HepG2 (cell line): ENCODE data around the gene DLG1. TPM values are rescaled to one million over a fixed set of nuclear protein-coding genes. Genes with fewer than 3 reads are reported as not detected.

Experiments used
- ATAC-seq: fragments of 200-7000 bp; cut with Tn5 transposase; 3 replicates; pipeline ENCODE4 v1.9.1; 2020; ENCODE audit warnings: mild to moderate bottlenecking, moderate library complexity
- BruUV-seq: library from RNA; stranded (reverse); fragments of 400-500 nt; replicated peaks from 2 replicates; lab custom pipeline; 2021; lab: Mats Ljungman, UMichigan
- CTCF ChIA-PET: fragments of 300-600 bp; formaldehyde crosslinking; extraction: SDS; loops from one replicate; lab custom pipeline; 2021; ENCODE audit warnings: low total read pairs, inconsistent platforms, low intra/inter-chr PET ratio; lab: Yijun Ruan, JAX
- POLR2A ChIA-PET: fragments of 350-600 bp; sonication (Branson Sonifier 250); formaldehyde crosslinking; loops from one replicate; lab custom pipeline; 2020; ENCODE audit warnings: antibody characterized with exemption, inconsistent platforms; lab: Yijun Ruan, JAX
- DNase-seq: peaks from one replicate; pipeline ENCODE4 v3.0.0-alpha.2; 2015; ENCODE audit warnings: low spot score
- FAIRE-seq: peaks from 3 replicates; lab custom pipeline; 2011; peaks lifted over from hg19 to GRCh38; lab: Jason Lieb, UNC
- H2AFZ ChIP-seq: one replicate; pipeline ENCODE4 v1.6.1; 2011; ENCODE audit warnings: low read length, inconsistent platforms
- H3K27ac ChIP-seq: fragments of 300-600 bp; 3 replicates; pipeline ENCODE4 v1.8.0; 2011; ENCODE audit warnings: mixed run types, mild to moderate bottlenecking, mixed read lengths, low read length, inconsistent platforms; ENCODE audit not compliant: insufficient read depth; ENCODE audit errors: extremely low read length
- H3K27me3 ChIP-seq, 2 experiments: fragments of 200-600 bp in 1 of 2; 2 replicates in 1 of 2; 3 replicates in 1 of 2; pipeline versions ENCODE4 v1.6.0 to v1.8.0; 2011; ENCODE audit warnings: low read length in 2 of 2, mild to moderate bottlenecking in 2 of 2, moderate library complexity in 2 of 2, inconsistent platforms in 1 of 2; ENCODE audit not compliant: insufficient read depth in 2 of 2, control insufficient read depth in 1 of 2
- H3K36me3 ChIP-seq, 2 experiments: fragments of 200-600 bp in 1 of 2; replicated peaks in 1 of 2; 2 replicates in 1 of 2; 3 replicates in 1 of 2; pipeline versions ENCODE4 v1.5.1 to v1.8.0; 2011; ENCODE audit warnings: low read length in 2 of 2, inconsistent platforms in 1 of 2; ENCODE audit not compliant: insufficient read depth in 2 of 2, control insufficient read depth in 1 of 2
- H3K4me1 ChIP-seq: 2 replicates; pipeline ENCODE4 v1.5.1; 2012; ENCODE audit warnings: low read length, inconsistent platforms; ENCODE audit not compliant: insufficient read depth
- H3K4me2 ChIP-seq: 2 replicates; pipeline ENCODE4 v1.6.0; 2011; ENCODE audit warnings: low read depth, low read length, inconsistent platforms
- H3K4me3 ChIP-seq, 3 experiments: fragments of 200-600 bp in 1 of 3; sonication (generic), shearing (Covaris generic) in 1 of 3; replicated peaks in 1 of 3; 2 replicates each; pipeline ENCODE4 v1.5.1; 2011 to 2016; ENCODE audit warnings: low read length in 3 of 3, inconsistent platforms in 2 of 3, low read depth in 2 of 3, mild to moderate bottlenecking in 2 of 3, control low read depth in 1 of 3, mixed read lengths in 1 of 3; ENCODE audit not compliant: insufficient read depth in 1 of 3
- H3K79me2 ChIP-seq: one replicate; pipeline ENCODE4 v1.6.1; 2011; ENCODE audit warnings: low read length, inconsistent platforms; ENCODE audit not compliant: insufficient read depth
- H3K9ac ChIP-seq: 2 replicates; pipeline ENCODE4 v1.6.0; 2011; ENCODE audit warnings: mild to moderate bottlenecking, low read depth, low read length, inconsistent platforms; ENCODE audit not compliant: insufficient read depth
- H3K9me3 ChIP-seq: 2 replicates; pipeline ENCODE4 v1.5.1; 2012; ENCODE audit warnings: mild to moderate bottlenecking, low read length
- H4K20me1 ChIP-seq: 2 replicates; pipeline ENCODE4 v1.6.0; 2011; ENCODE audit warnings: inconsistent platforms, mild to moderate bottlenecking, low read length, moderate library complexity; ENCODE audit not compliant: insufficient read depth
- DMAP1 ChIP-seq: IDR thresholded peaks from 2 replicates; pipeline ENCODE4 v1.6.1; 2016
- NFAT5 ChIP-seq: sonication (generic); formaldehyde crosslinking; IDR thresholded peaks from 2 replicates; pipeline ENCODE4 v1.4.0; 2020; ENCODE audit warnings: missing genetic modification reagents
- NR3C1 ChIP-seq: sonication (generic); formaldehyde crosslinking; IDR thresholded peaks from 2 replicates; pipeline ENCODE4 v1.4.0; 2020; ENCODE audit warnings: missing genetic modification reagents
- POLR2AphosphoS2 ChIP-seq: IDR thresholded peaks from 2 replicates; pipeline ENCODE4 v1.6.1; 2011; ENCODE audit warnings: low read depth, low read length, improper control_type of control experiment
- PREB ChIP-seq: sonication (generic); formaldehyde crosslinking; IDR thresholded peaks from 2 replicates; pipeline ENCODE4 v1.4.0; 2020; ENCODE audit warnings: missing genetic modification reagents
- RERE ChIP-seq: IDR thresholded peaks from 2 replicates; pipeline ENCODE4 v1.6.1; 2016; ENCODE audit warnings: low read depth, missing genetic modification reagents, missing compliant biosample characterization
- SP4 ChIP-seq: sonication (generic); formaldehyde crosslinking; IDR thresholded peaks from 2 replicates; pipeline ENCODE4 v1.8.1; 2023; ENCODE audit warnings: mild to moderate bottlenecking, missing genetic modification reagents
- ZIK1 ChIP-seq: sonication (generic); formaldehyde crosslinking; IDR thresholded peaks from 2 replicates; pipeline ENCODE4 v1.5.0; 2020; ENCODE audit warnings: mild to moderate bottlenecking, low read depth, missing genetic modification reagents, borderline replicate concordance
- ZNF256 ChIP-seq: sonication (generic); formaldehyde crosslinking; conservative IDR thresholded peaks from 2 replicates; pipeline ENCODE4 v1.4.0; 2020; ENCODE audit warnings: missing genetic modification reagents
- ZNF276 ChIP-seq: sonication (generic); formaldehyde crosslinking; IDR thresholded peaks from 2 replicates; pipeline ENCODE4 v1.4.0; 2020; ENCODE audit warnings: mild to moderate bottlenecking, low read depth, missing genetic modification reagents
- WGBS: methylation state at CpG from one replicate; pipeline ENCODE4 v1.1.6; 2017; ENCODE audit warnings: low lambda C conversion rate; 5-methylcytosine and 5-hydroxymethylcytosine counted together
- in situ Hi-C: cut with HindIII; loops from 2 replicates; pipeline ENCODE4 v1.10.0; 2017; ENCODE audit warnings: low pct_unique_long_range_greater_than_20kb; ENCODE audit not compliant: extremely low pct_ligation_motif_present
- intact Hi-C: fragments of 100-400 bp; cut with micrococcal nuclease; formaldehyde crosslinking; loops from one replicate; pipeline ENCODE4 v1.10.0; 2022; ENCODE audit not compliant: unreplicated experiment
- polyA plus RNA-seq, 8 experiments: library from polyadenylated mRNA; depleted of rRNA in 3 of 8; stranded (reverse) in 7 of 8; unstranded in 1 of 8; fragments of >200 nt; fragmentation: Illumina TruSeq in 4 of 8; extraction: Trizol in 4 of 8; gene quantifications; 2 replicates each; pipeline versions ENCODE4 v1.2.1 to v1.2.3, GENCODE V29; 2011 to 2016; ENCODE audit warnings: low read depth in 4 of 8, missing spikeins in 1 of 8, mixed read lengths in 1 of 8; ENCODE audit not compliant: insufficient read depth in 1 of 8
- total RNA-seq, 5 experiments: library from RNA; depleted of rRNA; stranded (reverse); fragments of >200 nt; fragmentation: Illumina TruSeq; extraction: Trizol; gene quantifications; 2 replicates each; pipeline ENCODE4 v1.2.3, GENCODE V29; 2016; ENCODE audit warnings: low read depth in 1 of 5

DLG1 gene
- total and polyA plus RNA-seq, 2 of the 13 experiments (the other 11 are each of a cell fraction or from before 2014, with no cell fraction given) = 30.5 to 104 TPM

- H2AFZ ChIP-seq = no peak overlapping the region
- no peak overlapping the region for H3K4me2 ChIP-seq
- DNase-seq (no peak), ATAC-seq (no peak), FAIRE-seq (no peak)
- peaks cover 24 to 68% of the 10 kb centered on the region in 2 experiments for H3K36me3 ChIP-seq
- H4K20me1 ChIP-seq = no peaks in the 10 kb centered on the region
- no peak overlapping the region for H3K9ac ChIP-seq
- intact Hi-C loops = no loop called here
- 97% methylated on average over 5 of the region's 5 CpGs for WGBS
- H3K27me3 ChIP-seq = no peaks in the 10 kb centered on the region
- in situ Hi-C loops = no loop called here
- CTCF ChIA-PET = no interaction called here
- POLR2A ChIA-PET = no interaction called here
- no peak overlapping the region for H3K4me3 ChIP-seq
- H3K27ac ChIP-seq = no peak overlapping the region
- H3K9me3 ChIP-seq = no peaks in the 10 kb centered on the region
- no TSS peak for BruUV-seq
- H3K4me1 ChIP-seq = no peaks in the 10 kb centered on the region
- H3K79me2 ChIP-seq = no peaks in the 10 kb centered on the region
- no peak for TF ChIP-seq NFAT5 (CRISPR knock-in tag)
- no peak for TF ChIP-seq NR3C1
- no peak for TF ChIP-seq POLR2AphosphoS2
- no peak for TF ChIP-seq DMAP1 (CRISPR knock-in tag)
- no peak for TF ChIP-seq ZNF256 (CRISPR knock-in tag)
- no peak for TF ChIP-seq ZNF276 (CRISPR knock-in tag)
- TF ChIP-seq RERE (CRISPR knock-in tag) = no peak
- no peak for TF ChIP-seq ZIK1 (CRISPR knock-in tag)
- no peak for TF ChIP-seq PREB (CRISPR knock-in tag)
- TF ChIP-seq SP4 (CRISPR knock-in tag) = no peak
Observed at GRCh38 chr3:197135212-197135611, 163.2 kb downstream of the DLG1 start.
